IMR-90 (cell line): Measurements from ENCODE around the gene ZNF549. TPM values are rescaled to one million over a fixed set of nuclear protein-coding genes. Genes with fewer than 3 reads are reported as not detected.

Source experiments
- ATAC-seq: fragments of 200-7000 bp; cut with Tn5 transposase; 2 replicates; pipeline ENCODE4 v1.9.1; 2020; ENCODE audit warnings: low read depth, mild to moderate bottlenecking, moderate library complexity
- BruUV-seq: library from RNA; stranded (reverse); fragments of 400-500 nt; replicated peaks from 2 replicates; lab custom pipeline; 2021; lab: Mats Ljungman, UMichigan
- CTCF ChIA-PET: fragments of 300-600 bp; formaldehyde crosslinking; extraction: SDS; loops from one replicate; lab custom pipeline; 2021; ENCODE audit warnings: antibody characterized with exemption; lab: Yijun Ruan, JAX
- POLR2A ChIA-PET: fragments of 300-600 bp; sonication (Branson Sonifier 250); formaldehyde crosslinking; loops from one replicate; lab custom pipeline; 2022; ENCODE audit warnings: antibody characterized with exemption; ENCODE audit not compliant: unreplicated experiment; lab: Charles Lee
- DNase-seq: peaks from one replicate; pipeline ENCODE4 v3.0.0; 2013
- H2AFZ ChIP-seq: replicated peaks from 2 replicates; pipeline ENCODE3; 2013; ENCODE audit warnings: low read length, mild to moderate bottlenecking; ENCODE audit not compliant: poor library complexity
- H2AK5ac ChIP-seq: 2 replicates; pipeline ENCODE4 v1.6.1; 2013; ENCODE audit warnings: low read depth, low read length, inconsistent platforms
- H2AK9ac ChIP-seq: replicated peaks from 2 replicates; pipeline ENCODE3; 2013; ENCODE audit warnings: mild to moderate bottlenecking, low read depth, low read length, moderate library complexity; ENCODE audit not compliant: poor library complexity
- H2BK120ac ChIP-seq: 2 replicates; pipeline ENCODE4 v1.6.1; 2013; ENCODE audit warnings: low read depth, low read length, inconsistent platforms
- H2BK15ac ChIP-seq: 3 replicates; pipeline ENCODE4 v1.6.1; 2013; ENCODE audit warnings: low read depth, low read length, inconsistent platforms
- H2BK20ac ChIP-seq: 2 replicates; pipeline ENCODE4 v1.6.1; 2013; ENCODE audit warnings: low read depth, mild to moderate bottlenecking, inconsistent platforms, low read length, moderate library complexity
- H2BK5ac ChIP-seq: 2 replicates; pipeline ENCODE4 v1.6.1; 2013; ENCODE audit warnings: mild to moderate bottlenecking, low read depth, low read length, inconsistent platforms; ENCODE audit not compliant: poor library complexity, severe bottlenecking
- H3K14ac ChIP-seq: replicated peaks from 2 replicates; pipeline ENCODE4 v1.6.1; 2013; ENCODE audit warnings: low read depth, low read length, inconsistent platforms
- H3K18ac ChIP-seq: 2 replicates; pipeline ENCODE4 v1.6.1; 2013; ENCODE audit warnings: low read depth, low read length, control low read depth
- H3K23ac ChIP-seq: 2 replicates; pipeline ENCODE4 v1.6.1; 2013; ENCODE audit warnings: low read depth, low read length, inconsistent platforms
- H3K27ac ChIP-seq: 2 replicates; pipeline ENCODE4 v1.5.1; 2013; ENCODE audit warnings: mild to moderate bottlenecking, control low read depth, low read length; ENCODE audit not compliant: insufficient read depth
- H3K27me3 ChIP-seq: 2 replicates; pipeline ENCODE4 v1.6.1; 2013; ENCODE audit warnings: low read length; ENCODE audit not compliant: control insufficient read depth, insufficient read depth
- H3K36me3 ChIP-seq: 2 replicates; pipeline ENCODE4 v1.6.1; 2013; ENCODE audit warnings: low read length, mixed read lengths; ENCODE audit not compliant: control insufficient read depth, insufficient read depth
- H3K4ac ChIP-seq: 2 replicates; pipeline ENCODE4 v1.6.1; 2013; ENCODE audit warnings: low read depth, low read length, inconsistent platforms
- H3K4me1 ChIP-seq: 2 replicates; pipeline ENCODE4 v1.6.1; 2013; ENCODE audit warnings: low read length, mixed read lengths; ENCODE audit not compliant: control insufficient read depth, insufficient read depth
- H3K4me2 ChIP-seq: 2 replicates; pipeline ENCODE4 v1.6.1; 2013; ENCODE audit warnings: low read depth, mild to moderate bottlenecking, control low read depth, low read length, moderate library complexity
- H3K4me3 ChIP-seq: 2 replicates; pipeline ENCODE4 v1.5.1; 2013; ENCODE audit warnings: low read depth, mild to moderate bottlenecking, control low read depth, low read length, moderate library complexity; ENCODE audit not compliant: insufficient read depth
- H3K56ac ChIP-seq: 2 replicates; pipeline ENCODE4 v1.6.1; 2013; ENCODE audit warnings: low read length, inconsistent platforms; ENCODE audit not compliant: insufficient read depth; ENCODE audit errors: extremely low read depth
- H3K79me1 ChIP-seq, 2 experiments: 2 replicates each; pipeline ENCODE4 v1.6.1; 2013; ENCODE audit warnings: low read length in 2 of 2, inconsistent platforms in 1 of 2, low read depth in 1 of 2
- H3K9ac ChIP-seq: 2 replicates; pipeline ENCODE4 v1.6.1; 2013; ENCODE audit warnings: low read depth, low read length, control low read depth
- H3K9me1 ChIP-seq: 2 replicates; pipeline ENCODE4 v1.6.1; 2013; ENCODE audit warnings: low read length, inconsistent platforms; ENCODE audit not compliant: insufficient read depth
- H3K9me3 ChIP-seq: 2 replicates; pipeline ENCODE4 v1.6.1; 2013; ENCODE audit warnings: low read length; ENCODE audit not compliant: control insufficient read depth, insufficient read depth
- H4K20me1 ChIP-seq: 2 replicates; pipeline ENCODE4 v1.6.1; 2013; ENCODE audit warnings: low read length, inconsistent platforms; ENCODE audit not compliant: insufficient read depth
- H4K5ac ChIP-seq: 2 replicates; pipeline ENCODE4 v1.6.1; 2013; ENCODE audit warnings: mild to moderate bottlenecking, low read depth, low read length, control low read depth
- H4K8ac ChIP-seq, 2 experiments: 2 replicates each; pipeline ENCODE4 v1.6.1; 2013; ENCODE audit warnings: low read depth in 2 of 2, low read length in 2 of 2, control low read depth in 1 of 2, inconsistent platforms in 1 of 2
- H4K91ac ChIP-seq: 2 replicates; pipeline ENCODE4 v1.6.1; 2013; ENCODE audit warnings: low read depth, low read length, inconsistent platforms; ENCODE audit not compliant: insufficient read depth
- BHLHE40 ChIP-seq: fragments of 150-350 bp; IDR thresholded peaks from 2 replicates; pipeline ENCODE4 v1.6.1; 2016; ENCODE audit warnings: mild to moderate bottlenecking, low read depth, low read length
- MAFK ChIP-seq: IDR thresholded peaks from 2 replicates; pipeline ENCODE4 v1.6.1; 2012; ENCODE audit warnings: low read depth, low read length, improper control_type of control experiment
- MAZ ChIP-seq: IDR thresholded peaks from 2 replicates; pipeline ENCODE4 v1.6.1; 2012; ENCODE audit warnings: low read depth, mild to moderate bottlenecking, low read length, improper control_type of control experiment, moderate library complexity, borderline replicate concordance
- MXI1 ChIP-seq: IDR thresholded peaks from 2 replicates; pipeline ENCODE4 v1.6.1; 2012; ENCODE audit warnings: low read depth, mild to moderate bottlenecking, low read length, moderate library complexity, borderline replicate concordance
- NFE2L2 ChIP-seq: fragments of 150-350 bp; IDR thresholded peaks from 2 replicates; pipeline ENCODE4 v1.6.1; 2016; ENCODE audit warnings: low read depth, mild to moderate bottlenecking, low read length
- POLR2A ChIP-seq: IDR thresholded peaks from 2 replicates; pipeline ENCODE4 v1.6.1; 2012; ENCODE audit warnings: mild to moderate bottlenecking, low read depth, low read length
- RAD21 ChIP-seq: IDR thresholded peaks from 2 replicates; pipeline ENCODE4 v1.6.1; 2012; ENCODE audit warnings: low read length, improper control_type of control experiment
- RFX5 ChIP-seq: IDR thresholded peaks from 2 replicates; pipeline ENCODE4 v1.8.0; 2012; ENCODE audit warnings: low read depth, mild to moderate bottlenecking, low read length, moderate library complexity
- WGBS, 2 experiments: methylation state at CpG; one replicate each; pipeline versions ENCODE4 v1.1.5 to v1.1.7; 2013; ENCODE audit warnings: missing lambda C conversion rate in 2 of 2; ENCODE audit not compliant: insufficient read length in 1 of 2; ENCODE audit errors: extremely low coverage in 2 of 2; 5-methylcytosine and 5-hydroxymethylcytosine counted together
- dilution Hi-C: fragments of 300-500 bp; cut with HindIII; formaldehyde crosslinking; loops from one replicate; pipeline ENCODE4 v1.14.3; 2018; ENCODE audit warnings: low sequenced_read_pairs; ENCODE audit not compliant: unreplicated experiment
- in situ Hi-C: fragments of 300-500 bp; cut with MboI; formaldehyde crosslinking; loops from 3 replicates; pipeline ENCODE4 v1.14.3; 2019; ENCODE audit warnings: low sequenced_read_pairs, inconsistent platforms, mixed read lengths
- intact Hi-C: fragments of 100-400 bp; cut with micrococcal nuclease; formaldehyde crosslinking; loops from 2 replicates; pipeline ENCODE4 v1.10.0; 2022
- polyA plus RNA-seq, 3 experiments: library from polyadenylated mRNA; depleted of rRNA; stranded (reverse); fragments of >200 nt; gene quantifications; 2 replicates each; pipeline ENCODE4 v1.2.3, GENCODE V29; 2012; ENCODE audit warnings: low replicate concordance in 1 of 3
- total RNA-seq: library from RNA; depleted of rRNA; stranded (reverse); fragments of >200 nt; gene quantifications from 2 replicates; pipeline ENCODE4 v1.2.3, GENCODE V29; 2012
- TF ChIP-seq, protein P1 (sequence below): fragments of 150-350 bp; IDR thresholded peaks from 2 replicates; pipeline ENCODE4 v1.6.1; 2016; ENCODE audit warnings: low read depth, mild to moderate bottlenecking, low read length, moderate library complexity, borderline replicate concordance
- TF ChIP-seq, protein P2 (sequence below): conservative IDR thresholded peaks from 2 replicates; pipeline ENCODE4 v1.5.1; 2012; ENCODE audit warnings: mild to moderate bottlenecking, low read depth, low read length, improper control_type of control experiment
- TF ChIP-seq, protein P3 (sequence below): fragments of 150-350 bp; IDR thresholded peaks from 2 replicates; pipeline ENCODE4 v1.6.1; 2017; ENCODE audit warnings: mild to moderate bottlenecking, antibody characterized with exemption, low read length, low read depth

ZNF549 gene
- total and polyA plus RNA-seq, 2 of the 4 experiments (the other 2 are of a cell fraction): 2.4 to 8.6 TPM

DNA sequence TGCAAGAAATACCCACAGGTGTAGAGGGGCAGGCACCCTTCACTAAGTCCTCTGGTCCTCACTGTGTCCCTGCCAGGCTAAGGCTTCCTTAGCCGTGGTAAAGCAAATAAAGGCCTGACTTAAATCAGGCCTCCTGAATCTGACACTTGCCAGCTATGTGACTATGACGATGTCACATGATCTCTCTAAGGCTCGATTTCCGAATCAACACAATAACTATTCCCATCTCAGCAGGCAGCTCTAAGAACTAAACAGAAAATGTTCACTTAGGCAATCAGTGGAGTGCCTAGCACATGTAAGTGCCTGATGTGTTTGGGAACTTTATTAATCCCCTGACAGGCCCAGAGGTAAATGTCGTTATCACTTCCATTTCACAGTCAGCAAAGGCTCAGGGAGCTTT, 30.5 kb downstream of the ZNF549 start:
- H3K9me3 ChIP-seq: peaks cover 19% of the 10 kb centered on the region
- no peak overlapping the region for H3K27ac ChIP-seq
- no peak for ATAC-seq
- no peak overlapping the region for H3K23ac ChIP-seq
- intact Hi-C loops: no loop called here
- H3K14ac ChIP-seq: no peak overlapping the region
- H4K20me1 ChIP-seq: no peaks in the 10 kb centered on the region
- no peaks in the 10 kb centered on the region for H3K9me1 ChIP-seq
- no peak overlapping the region for H2BK120ac ChIP-seq
- no peak overlapping the region for H3K4me2 ChIP-seq
- H3K27me3 ChIP-seq: no peaks in the 10 kb centered on the region
- in situ Hi-C loops: no loop called here
- H3K4ac ChIP-seq: no peak overlapping the region
- H3K56ac ChIP-seq: no peak overlapping the region
- no peak overlapping the region for H2AK9ac ChIP-seq
- H4K5ac ChIP-seq: no peak overlapping the region
- H3K9ac ChIP-seq: no peak overlapping the region
- 88% methylated on average over 1 of the region's 5 CpGs; no CpG with 5 or more reads in 1 of the 2 experiments for WGBS, 2 experiments
- dilution Hi-C loops: no loop called here
- no peak overlapping the region for H2BK20ac ChIP-seq
- ChIA-PET POLR2A (no interaction called here), CTCF (no interaction called here)
- TF ChIP-seq MAZ (no peak), RAD21 (no peak), MAFK (no peak), BHLHE40 (no peak), MXI1 (no peak), POLR2A (no peak), RFX5 (no peak), NFE2L2 (no peak)
- TF ChIP-seq, protein P1, sequence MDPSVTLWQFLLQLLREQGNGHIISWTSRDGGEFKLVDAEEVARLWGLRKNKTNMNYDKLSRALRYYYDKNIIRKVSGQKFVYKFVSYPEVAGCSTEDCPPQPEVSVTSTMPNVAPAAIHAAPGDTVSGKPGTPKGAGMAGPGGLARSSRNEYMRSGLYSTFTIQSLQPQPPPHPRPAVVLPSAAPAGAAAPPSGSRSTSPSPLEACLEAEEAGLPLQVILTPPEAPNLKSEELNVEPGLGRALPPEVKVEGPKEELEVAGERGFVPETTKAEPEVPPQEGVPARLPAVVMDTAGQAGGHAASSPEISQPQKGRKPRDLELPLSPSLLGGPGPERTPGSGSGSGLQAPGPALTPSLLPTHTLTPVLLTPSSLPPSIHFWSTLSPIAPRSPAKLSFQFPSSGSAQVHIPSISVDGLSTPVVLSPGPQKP: no peak
- TF ChIP-seq, protein P2, sequence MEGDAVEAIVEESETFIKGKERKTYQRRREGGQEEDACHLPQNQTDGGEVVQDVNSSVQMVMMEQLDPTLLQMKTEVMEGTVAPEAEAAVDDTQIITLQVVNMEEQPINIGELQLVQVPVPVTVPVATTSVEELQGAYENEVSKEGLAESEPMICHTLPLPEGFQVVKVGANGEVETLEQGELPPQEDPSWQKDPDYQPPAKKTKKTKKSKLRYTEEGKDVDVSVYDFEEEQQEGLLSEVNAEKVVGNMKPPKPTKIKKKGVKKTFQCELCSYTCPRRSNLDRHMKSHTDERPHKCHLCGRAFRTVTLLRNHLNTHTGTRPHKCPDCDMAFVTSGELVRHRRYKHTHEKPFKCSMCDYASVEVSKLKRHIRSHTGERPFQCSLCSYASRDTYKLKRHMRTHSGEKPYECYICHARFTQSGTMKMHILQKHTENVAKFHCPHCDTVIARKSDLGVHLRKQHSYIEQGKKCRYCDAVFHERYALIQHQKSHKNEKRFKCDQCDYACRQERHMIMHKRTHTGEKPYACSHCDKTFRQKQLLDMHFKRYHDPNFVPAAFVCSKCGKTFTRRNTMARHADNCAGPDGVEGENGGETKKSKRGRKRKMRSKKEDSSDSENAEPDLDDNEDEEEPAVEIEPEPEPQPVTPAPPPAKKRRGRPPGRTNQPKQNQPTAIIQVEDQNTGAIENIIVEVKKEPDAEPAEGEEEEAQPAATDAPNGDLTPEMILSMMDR: no peak
- TF ChIP-seq, protein P3, sequence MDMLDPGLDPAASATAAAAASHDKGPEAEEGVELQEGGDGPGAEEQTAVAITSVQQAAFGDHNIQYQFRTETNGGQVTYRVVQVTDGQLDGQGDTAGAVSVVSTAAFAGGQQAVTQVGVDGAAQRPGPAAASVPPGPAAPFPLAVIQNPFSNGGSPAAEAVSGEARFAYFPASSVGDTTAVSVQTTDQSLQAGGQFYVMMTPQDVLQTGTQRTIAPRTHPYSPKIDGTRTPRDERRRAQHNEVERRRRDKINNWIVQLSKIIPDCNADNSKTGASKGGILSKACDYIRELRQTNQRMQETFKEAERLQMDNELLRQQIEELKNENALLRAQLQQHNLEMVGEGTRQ: no peak
- H2AK5ac ChIP-seq: no peak overlapping the region
- no TSS peak for BruUV-seq
- no peak overlapping the region for H3K18ac ChIP-seq
- peaks cover 9 to 39% of the 10 kb centered on the region in 2 experiments; a peak in 3 of 4 replicates for H3K79me1 ChIP-seq
- no peak overlapping the region for H2BK15ac ChIP-seq
- H2AFZ ChIP-seq: no peak overlapping the region
- peaks cover 2% of the 10 kb centered on the region for H3K4me1 ChIP-seq
- no peak overlapping the region for H3K4me3 ChIP-seq
- no peak for DNase-seq
- H3K36me3 ChIP-seq: peaks cover 31% of the 10 kb centered on the region
- H2BK5ac ChIP-seq: no peak overlapping the region
- no peak overlapping the region for H4K91ac ChIP-seq
- no peak overlapping the region for H4K8ac ChIP-seq
